Islet of Langerhans (tissue), 1 donor: ENCODE measurements around the gene TWSG1.
"Not testable (repeated sequence)": the region's sequence is repeated elsewhere in the genome, so short reads cannot be mapped to it uniquely, and the experiment has no call there.

Experiments used
- FAIRE-seq: peaks from one replicate; lab custom pipeline; 2011; peaks lifted over from hg19 to GRCh38; lab: Jason Lieb, UNC

Gene TWSG1

GRCh38 chr18:9392726-9393125 lies 58.2 kb downstream of the TWSG1 start:
- no peak for FAIRE-seq

DNA sequence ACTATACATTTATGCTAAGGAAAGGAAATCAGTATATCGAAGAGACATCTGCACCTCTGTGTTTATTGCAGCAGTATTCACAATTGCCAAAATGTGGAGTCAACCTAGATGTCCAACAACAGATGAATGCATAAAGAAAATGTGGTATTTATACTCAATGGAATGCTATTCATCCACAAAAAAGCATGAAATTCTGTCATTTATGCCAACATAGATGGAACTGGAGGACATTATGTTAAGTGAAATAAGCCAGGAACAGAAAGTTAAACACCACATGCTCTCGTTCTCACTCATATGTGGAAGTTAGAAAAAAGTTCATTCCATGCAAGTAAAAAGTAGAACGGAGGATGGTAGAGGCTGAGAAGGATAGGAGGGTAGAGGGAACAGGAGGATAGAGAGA lies 59.5 kb downstream of the TWSG1 start:
- no peak for FAIRE-seq

DNA sequence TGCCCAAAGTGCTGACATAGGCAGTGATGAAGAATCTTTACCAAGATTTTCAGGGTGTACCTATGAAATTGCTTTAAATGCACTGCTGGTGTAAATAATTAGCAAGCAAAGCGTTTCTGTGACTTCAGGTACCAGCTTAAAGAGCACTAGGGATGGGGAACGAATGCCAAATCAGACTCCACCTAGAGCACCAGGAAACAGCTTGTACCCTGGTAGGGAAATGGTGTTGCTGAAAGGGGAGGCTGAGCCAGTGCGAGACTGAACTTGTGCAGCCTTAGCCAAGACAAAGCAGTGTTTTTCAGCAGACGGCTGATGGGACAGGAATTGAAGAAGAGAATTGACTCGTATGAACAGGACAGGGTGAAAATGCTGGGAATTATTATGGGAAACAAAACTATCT lies 65.6 kb downstream of the TWSG1 start:
- no peak for FAIRE-seq

DNA sequence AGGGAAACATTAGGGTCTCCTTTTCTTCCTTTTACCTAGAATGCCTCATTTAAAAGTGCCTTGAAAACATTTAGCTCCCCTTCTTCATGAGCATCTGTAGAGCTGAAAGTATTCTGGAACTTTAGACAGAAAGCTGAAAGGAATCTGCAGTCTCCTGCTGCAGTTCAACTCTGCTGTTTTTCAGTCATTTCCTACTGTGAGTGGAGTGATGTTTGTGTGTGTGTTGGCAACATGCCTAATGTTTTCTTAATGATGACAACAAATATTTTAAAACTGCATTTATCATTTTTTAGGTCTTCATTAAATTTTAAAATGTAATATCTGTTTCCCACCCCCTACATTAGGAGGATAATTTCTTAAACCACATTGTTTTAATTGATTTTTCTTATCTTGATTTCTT lies 66.6 kb downstream of the TWSG1 start:
- no peak for FAIRE-seq

- FAIRE-seq = not testable (repeated sequence)
These were observed 67.9 kb downstream of the TWSG1 start for GRCh38 chr18:9402358-9403007.

GRCh38 chr18:9403795-9404564 lies 69.4 kb downstream of the TWSG1 start:
- no peak for FAIRE-seq

DNA sequence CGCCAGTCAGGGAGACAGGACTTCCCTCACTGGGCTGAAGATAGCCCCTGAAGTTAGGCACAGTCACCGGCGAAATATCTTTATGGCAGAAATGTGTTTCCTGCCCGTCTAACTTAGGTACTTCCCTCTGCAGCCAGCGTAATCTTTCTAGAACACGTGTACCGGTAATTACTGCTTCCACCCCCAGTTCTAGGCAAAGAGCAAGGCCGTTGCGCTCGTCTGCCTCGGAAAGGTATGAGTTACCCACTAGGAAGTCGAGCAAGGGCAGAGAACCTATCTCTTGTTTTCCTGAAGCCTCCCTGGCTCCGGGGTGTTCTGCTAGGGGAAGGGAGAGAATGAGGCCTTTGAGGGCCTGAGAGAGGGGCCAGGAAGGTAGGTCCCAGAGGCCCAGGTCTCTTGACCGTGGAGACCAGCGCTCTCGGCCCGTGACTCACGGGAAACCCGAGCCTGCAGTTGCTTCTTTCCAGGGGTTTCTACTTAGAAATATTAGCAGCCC lies 70.0 kb downstream of the TWSG1 start:
- FAIRE-seq = no peak

DNA sequence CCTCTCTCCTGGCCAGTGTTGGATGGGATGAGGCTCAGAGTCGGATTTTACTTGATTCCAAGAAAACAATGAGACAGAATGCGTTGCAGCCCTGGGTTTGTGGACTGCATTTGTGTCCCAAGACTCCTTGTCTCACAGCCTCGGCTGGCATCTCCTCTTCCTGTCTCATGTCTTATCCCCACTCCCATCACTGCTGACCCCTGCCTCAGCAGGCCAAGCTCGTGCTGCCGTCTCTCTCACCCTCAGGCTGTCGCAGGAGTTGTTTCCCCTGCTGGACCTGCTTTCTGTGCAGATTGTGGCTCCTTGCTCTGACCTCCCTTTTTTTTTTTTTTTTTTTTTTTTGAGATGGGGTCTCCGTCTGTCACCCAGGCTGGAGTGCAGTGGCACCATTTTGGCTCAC lies 70.6 kb downstream of the TWSG1 start:
- FAIRE-seq = no peak

DNA sequence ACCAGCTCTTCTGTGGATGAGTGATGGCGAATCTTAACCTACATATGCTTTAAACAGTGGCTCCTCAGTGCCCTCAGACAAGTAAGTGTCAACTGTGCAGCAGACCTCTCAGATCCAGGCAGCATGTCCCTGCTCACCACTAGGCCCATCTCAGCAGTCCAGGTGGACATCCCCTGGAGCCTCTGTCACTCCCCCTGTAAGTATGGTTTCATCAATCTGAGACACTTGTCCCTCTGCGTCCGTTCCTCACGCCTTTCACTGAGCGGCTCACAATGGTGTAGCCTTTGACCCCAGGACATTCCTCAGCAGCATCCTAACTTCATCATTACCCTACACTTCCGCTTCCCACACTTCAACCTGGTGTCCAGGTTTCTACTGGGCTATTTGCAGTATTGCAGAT lies 71.4 kb downstream of the TWSG1 start:
- FAIRE-seq = no peak

DNA sequence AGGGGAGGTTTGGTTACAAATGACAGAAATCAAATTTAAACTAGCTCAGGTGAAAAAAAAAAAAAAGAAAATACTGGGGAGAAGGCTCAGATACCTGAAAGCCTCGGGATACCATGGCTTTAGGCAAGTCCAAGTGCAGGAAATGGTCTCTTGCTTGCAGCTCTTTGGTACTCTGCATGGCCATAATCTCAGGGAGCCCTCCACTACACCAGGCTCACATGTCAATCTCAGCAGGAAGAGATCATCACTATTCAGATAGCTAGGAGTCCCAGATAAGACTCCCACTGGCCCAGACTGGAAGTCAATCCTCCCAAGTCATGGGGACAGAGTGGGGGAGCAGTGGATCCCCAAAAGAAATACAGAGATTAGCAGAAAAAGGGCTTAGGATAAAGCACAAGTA lies 75.9 kb downstream of the TWSG1 start:
- no peak for FAIRE-seq

DNA sequence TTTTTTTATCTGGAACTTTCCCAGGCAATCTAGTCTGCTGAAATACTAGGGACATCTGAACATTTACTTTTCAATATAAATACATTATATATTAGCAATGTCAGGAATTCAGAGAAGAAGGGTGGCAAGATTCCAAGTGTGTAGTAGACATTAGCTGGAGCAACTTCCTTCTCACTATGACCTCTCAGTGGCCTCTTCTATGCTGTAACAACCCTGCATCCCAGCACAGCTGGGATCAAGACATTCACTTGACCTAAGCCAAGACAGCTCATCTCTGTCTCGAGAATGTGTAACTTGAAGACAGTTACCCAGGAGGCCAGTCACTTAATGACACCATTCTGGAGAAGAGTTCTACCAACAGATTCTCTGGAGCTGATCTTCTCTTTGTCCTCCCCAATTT lies 79.0 kb downstream of the TWSG1 start:
- FAIRE-seq = no peak

DNA sequence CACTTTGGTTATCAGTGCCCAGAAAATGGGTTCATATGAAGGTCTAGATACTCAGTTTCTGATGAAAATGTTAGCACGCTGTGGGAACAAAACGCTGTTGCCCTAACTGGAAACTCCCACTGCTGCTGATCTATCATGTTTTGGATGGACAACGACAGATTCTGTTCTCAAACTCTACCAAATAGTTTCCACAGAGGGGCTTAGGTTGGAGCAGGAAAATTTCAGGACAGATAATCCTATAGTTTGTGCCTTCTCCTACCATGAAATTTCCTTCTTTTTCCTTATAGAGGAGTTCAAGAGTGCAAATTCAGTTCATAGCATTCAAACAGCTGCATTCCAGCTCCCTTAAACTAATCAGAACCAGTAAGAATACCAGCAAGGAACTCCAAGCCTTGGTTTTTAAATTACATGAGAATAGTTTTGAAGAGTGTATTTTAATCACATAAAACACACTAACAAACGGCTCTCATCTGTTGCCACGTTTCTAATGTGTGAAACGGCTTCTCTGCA lies 82.0 kb downstream of the TWSG1 start:
- no peak for FAIRE-seq

DNA sequence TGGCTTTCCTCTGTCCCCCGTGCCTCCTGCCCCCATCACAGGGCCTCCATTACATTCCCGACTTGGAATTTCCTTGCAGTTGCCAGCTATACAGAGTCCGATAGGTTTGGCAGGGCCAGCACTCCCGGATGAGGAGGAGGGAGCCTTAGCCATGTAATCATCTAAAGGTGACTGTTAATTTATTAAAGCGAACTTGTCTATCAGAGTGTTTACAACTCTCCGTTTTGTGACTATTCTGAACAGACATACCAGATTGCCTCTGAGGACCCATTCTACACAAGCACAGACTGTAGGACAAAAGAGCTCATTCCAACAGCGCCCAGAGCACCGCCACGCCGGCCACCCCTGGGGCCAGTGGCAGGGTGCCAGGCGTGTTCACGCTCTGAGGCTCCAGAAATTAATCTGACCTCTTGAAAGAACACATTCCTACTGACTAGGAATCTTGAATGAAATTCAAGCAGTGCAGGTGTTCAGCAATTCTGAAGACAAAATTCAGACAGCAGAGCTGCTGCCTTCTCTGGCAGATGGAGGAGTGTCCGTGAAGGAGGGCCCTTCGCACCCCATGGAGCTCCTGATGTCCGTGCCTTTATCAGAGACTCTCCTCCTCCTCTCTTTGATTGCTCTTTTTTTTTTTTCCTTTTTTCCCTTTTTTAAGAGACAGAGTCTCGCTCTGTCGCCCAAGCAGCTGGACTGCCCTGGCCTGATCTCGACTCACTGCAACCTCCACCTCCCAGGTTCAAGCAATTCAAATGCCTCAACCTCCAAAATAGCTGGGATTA lies 82.7 kb downstream of the TWSG1 start:
- FAIRE-seq = no peak

GRCh38 chr18:9418047-9418690 lies 83.6 kb downstream of the TWSG1 start:
- no peak for FAIRE-seq

DNA sequence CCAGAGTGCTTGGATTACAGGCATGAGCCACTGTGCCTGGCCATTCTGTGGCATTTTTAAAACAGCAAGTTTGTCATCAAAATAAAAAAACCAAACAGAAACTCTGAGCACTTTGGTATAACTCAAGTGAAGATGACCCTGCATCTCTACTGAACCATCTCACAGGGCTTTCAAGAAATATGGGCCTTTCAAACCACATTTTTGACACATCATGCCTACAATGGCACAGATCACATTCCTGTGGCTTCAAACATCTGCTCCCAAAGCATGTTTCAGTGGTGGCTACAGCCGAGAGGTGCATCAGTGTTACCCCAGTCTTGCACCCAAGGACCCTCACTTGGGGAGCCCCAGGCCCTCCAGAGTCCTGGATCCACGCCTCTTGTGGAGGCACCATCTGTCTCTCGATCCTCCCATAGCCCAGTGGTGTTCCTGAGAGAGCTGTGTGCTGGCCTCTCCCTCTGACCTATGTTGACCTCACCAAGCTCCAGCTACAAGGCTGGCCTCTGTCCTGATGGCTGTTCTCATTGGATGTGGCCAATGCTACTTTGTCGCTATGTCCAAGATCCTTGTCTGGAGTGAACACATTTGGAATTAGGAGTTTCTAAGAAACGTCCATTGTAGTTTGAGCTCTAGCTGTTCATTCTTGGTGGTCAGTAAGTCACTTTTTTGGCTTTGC lies 85.5 kb downstream of the TWSG1 start:
- no peak for FAIRE-seq

DNA sequence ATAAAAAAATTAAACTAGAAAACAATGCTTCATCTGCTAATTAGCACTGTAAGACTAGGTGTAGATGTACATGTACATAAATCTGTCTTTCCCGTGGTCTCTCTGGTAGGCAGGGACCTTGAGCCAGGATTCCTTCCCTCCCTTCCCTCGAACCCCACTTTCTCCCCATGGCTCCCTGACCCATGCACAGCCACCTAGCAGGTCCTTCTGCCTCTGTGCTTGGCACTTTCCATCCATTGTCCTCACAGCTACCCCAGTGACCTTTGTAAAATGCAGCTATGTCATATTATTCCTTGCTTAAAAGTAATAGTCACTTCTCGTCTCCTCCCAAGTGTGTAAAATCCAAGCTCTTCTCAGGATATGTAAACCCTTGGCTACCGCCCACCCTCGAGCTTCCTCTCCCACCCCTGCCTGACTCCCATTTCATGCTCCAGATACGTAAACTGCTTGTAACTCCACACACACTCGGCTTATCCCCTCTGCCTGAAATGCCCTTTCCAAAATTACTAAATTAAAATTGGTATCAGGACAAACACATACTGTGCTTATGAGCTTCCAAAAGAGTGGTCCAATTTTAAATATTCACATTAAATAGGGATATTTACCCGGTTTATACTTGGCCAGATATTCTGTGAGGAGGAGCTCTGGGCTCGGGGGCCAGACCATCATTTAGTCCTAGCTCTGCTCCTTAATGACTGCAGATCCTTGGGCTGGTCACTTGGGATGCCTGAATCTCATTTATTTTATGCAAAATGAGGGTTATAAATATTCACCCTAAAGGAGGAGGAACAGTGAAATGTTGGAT lies 86.7 kb downstream of the TWSG1 start:
- FAIRE-seq = no peak

- no peak for FAIRE-seq
These were observed 87.3 kb downstream of the TWSG1 start for GRCh38 chr18:9421901-9422327.

- FAIRE-seq = no peak
These were observed 88.4 kb downstream of the TWSG1 start for GRCh38 chr18:9422816-9423519.

GRCh38 chr18:9423648-9424047 lies 89.1 kb downstream of the TWSG1 start:
- not testable (repeated sequence) for FAIRE-seq

DNA sequence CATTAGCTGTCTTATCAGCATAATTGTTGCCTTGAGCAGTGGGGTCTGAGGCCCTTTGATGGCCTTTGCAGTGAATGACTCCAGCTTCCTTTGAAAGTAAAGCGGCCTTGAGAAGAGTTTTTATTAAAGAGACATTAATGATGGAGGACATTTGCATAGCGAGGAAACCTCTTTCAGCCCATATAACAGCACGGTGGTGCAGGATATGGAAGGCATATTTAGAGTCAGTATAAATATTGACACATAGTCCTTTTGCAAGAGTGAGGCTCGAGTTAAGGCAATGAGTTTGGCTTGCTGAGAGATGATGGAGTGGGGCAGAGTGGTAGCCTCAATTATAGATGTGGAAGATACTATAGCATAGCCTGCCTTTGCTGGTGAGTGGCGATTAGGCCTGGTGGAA lies 89.7 kb downstream of the TWSG1 start:
- not testable (repeated sequence) for FAIRE-seq
